HEK293 (cell line): ENCODE results near the gene LRRC46.

Experiments
- CTCF ChIA-PET: fragments of 350-600 bp; formaldehyde crosslinking; extraction: SDS; loops from one replicate; lab custom pipeline; 2021; ENCODE audit warnings: antibody characterized with exemption; lab: Yijun Ruan, JAX
- POLR2A ChIA-PET: fragments of 300-600 bp; formaldehyde crosslinking; extraction: SDS; loops from one replicate; lab custom pipeline; 2020; ENCODE audit warnings: antibody characterized with exemption, inconsistent platforms; lab: Yijun Ruan, JAX
- H3K27ac ChIP-seq: fragments of 200-500 bp; sonication (Bioruptor generic); 2 replicates; pipeline ENCODE4 v1.5.1; 2014; ENCODE audit warnings: low read depth, low read length, control low read depth, inconsistent platforms; ENCODE audit errors: extremely low read depth
- H3K36me3 ChIP-seq, 2 experiments: fragments of 200-500 bp in 1 of 2; sonication (Bioruptor generic) in 1 of 2; 1 replicate in 1 of 2; 2 replicates in 1 of 2; pipeline ENCODE4 v1.5.1; 2014 to 2017; ENCODE audit warnings: inconsistent platforms in 2 of 2, low read length in 2 of 2; ENCODE audit not compliant: control insufficient read depth in 2 of 2, insufficient read depth in 1 of 2
- H3K4me1 ChIP-seq: fragments of 200-500 bp; sonication (Bioruptor generic); 2 replicates; pipeline ENCODE4 v1.5.1; 2014; ENCODE audit warnings: mild to moderate bottlenecking, low read length, inconsistent platforms; ENCODE audit not compliant: control insufficient read depth, insufficient read depth
- H3K4me3 ChIP-seq: 2 replicates; pipeline ENCODE4 v1.5.1; 2011; ENCODE audit warnings: low read depth, mild to moderate bottlenecking, control low read depth, low read length, moderate library complexity
- H3K9me3 ChIP-seq: fragments of 200-500 bp; sonication (Bioruptor generic); 2 replicates; pipeline ENCODE4 v1.5.1; 2014; ENCODE audit warnings: low read depth, low read length, inconsistent platforms; ENCODE audit not compliant: control insufficient read depth, insufficient read depth
- CTCF ChIP-seq: fragments of 450-650 bp; formaldehyde crosslinking; IDR thresholded peaks from 2 replicates; pipeline ENCODE4 v1.5.1; 2016; ENCODE audit warnings: missing biosample characterization, missing genetic modification characterization
- ELK4 ChIP-seq: IDR thresholded peaks from 2 replicates; pipeline ENCODE4 v1.6.1; 2011; ENCODE audit warnings: mild to moderate bottlenecking, low read depth, low read length, borderline replicate concordance
- GLI2 ChIP-seq: fragments of 450-650 bp; formaldehyde crosslinking; IDR thresholded peaks from 2 replicates; pipeline ENCODE4; 2017; ENCODE audit warnings: missing biosample characterization, missing genetic modification characterization, low read depth, borderline replicate concordance
- HIC1 ChIP-seq: fragments of 450-650 bp; formaldehyde crosslinking; IDR thresholded peaks from 2 replicates; pipeline ENCODE4 v1.5.1; 2016; ENCODE audit warnings: missing biosample characterization, missing genetic modification characterization
- REST ChIP-seq: fragments of 450-650 bp; formaldehyde crosslinking; IDR thresholded peaks from 2 replicates; pipeline ENCODE4 v1.5.1; 2016; ENCODE audit warnings: missing biosample characterization, missing genetic modification characterization
- YY2 ChIP-seq: fragments of 450-650 bp; formaldehyde crosslinking; IDR thresholded peaks from 2 replicates; pipeline ENCODE4 v1.5.1; 2016; ENCODE audit warnings: missing biosample characterization, missing genetic modification characterization
- ZBTB1 ChIP-seq: fragments of 450-650 bp; formaldehyde crosslinking; IDR thresholded peaks from 2 replicates; pipeline ENCODE4 v1.5.1; 2016; ENCODE audit warnings: missing biosample characterization, missing genetic modification characterization
- ZBTB21 ChIP-seq: fragments of 450-650 bp; formaldehyde crosslinking; IDR thresholded peaks from 2 replicates; pipeline ENCODE4 v1.5.1; 2017; ENCODE audit warnings: missing biosample characterization, missing genetic modification characterization
- ZEB2 ChIP-seq: fragments of 450-650 bp; formaldehyde crosslinking; IDR thresholded peaks from 2 replicates; pipeline ENCODE4 v1.5.1; 2016; ENCODE audit warnings: missing biosample characterization, missing genetic modification characterization
- ZFP69B ChIP-seq: fragments of 450-650 bp; formaldehyde crosslinking; IDR thresholded peaks from 2 replicates; pipeline ENCODE4 v1.5.1; 2016; ENCODE audit warnings: missing biosample characterization, missing genetic modification characterization
- ZNF133 ChIP-seq: fragments of 450-650 bp; formaldehyde crosslinking; IDR thresholded peaks from 2 replicates; pipeline ENCODE4 v1.5.1; 2016; ENCODE audit warnings: missing biosample characterization, missing genetic modification characterization
- ZNF140 ChIP-seq: fragments of 450-650 bp; formaldehyde crosslinking; IDR thresholded peaks from 2 replicates; pipeline ENCODE4 v1.5.1; 2016; ENCODE audit warnings: missing biosample characterization, missing genetic modification characterization
- ZNF155 ChIP-seq: fragments of 450-650 bp; formaldehyde crosslinking; IDR thresholded peaks from 2 replicates; pipeline ENCODE4 v1.5.1; 2016; ENCODE audit warnings: missing biosample characterization, missing genetic modification characterization
- ZNF274 ChIP-seq, 2 experiments: fragments of 200-500 bp in 1 of 2; fragments of 450-650 bp in 1 of 2; sonication (Bioruptor generic) in 1 of 2; formaldehyde crosslinking in 1 of 2; IDR thresholded peaks; 2 replicates each; pipeline versions ENCODE4 v1.5.1 to v1.6.1; 2014 to 2016; ENCODE audit warnings: borderline replicate concordance in 1 of 2, inconsistent platforms in 1 of 2, low read length in 1 of 2, missing biosample characterization in 1 of 2, missing genetic modification characterization in 1 of 2
- ZNF302 ChIP-seq: fragments of 450-650 bp; formaldehyde crosslinking; IDR thresholded peaks from 2 replicates; pipeline ENCODE4 v1.5.1; 2016; ENCODE audit warnings: missing biosample characterization, missing genetic modification characterization, low read depth
- ZNF324 ChIP-seq: fragments of 450-650 bp; formaldehyde crosslinking; IDR thresholded peaks from 2 replicates; pipeline ENCODE4 v1.5.1; 2016; ENCODE audit warnings: missing biosample characterization, missing genetic modification characterization
- ZNF423 ChIP-seq: fragments of 450-650 bp; formaldehyde crosslinking; IDR thresholded peaks from 2 replicates; pipeline ENCODE4 v1.5.1; 2016; ENCODE audit warnings: missing biosample characterization, missing genetic modification characterization
- ZNF544 ChIP-seq: fragments of 450-650 bp; formaldehyde crosslinking; IDR thresholded peaks from 2 replicates; pipeline ENCODE4 v1.5.0; 2017; ENCODE audit warnings: missing biosample characterization, missing genetic modification characterization
- ZNF548 ChIP-seq: fragments of 450-650 bp; formaldehyde crosslinking; IDR thresholded peaks from 2 replicates; pipeline ENCODE4 v1.5.1; 2016; ENCODE audit warnings: missing biosample characterization, missing genetic modification characterization
- ZNF610 ChIP-seq: fragments of 450-650 bp; formaldehyde crosslinking; IDR thresholded peaks from 2 replicates; pipeline ENCODE4 v1.5.1; 2016; ENCODE audit warnings: missing biosample characterization, missing genetic modification characterization, borderline replicate concordance
- ZNF777 ChIP-seq: fragments of 450-650 bp; formaldehyde crosslinking; IDR thresholded peaks from 2 replicates; pipeline ENCODE4 v1.5.1; 2017; ENCODE audit warnings: missing biosample characterization, missing genetic modification characterization, borderline replicate concordance
- ZNF791 ChIP-seq: fragments of 450-650 bp; formaldehyde crosslinking; IDR thresholded peaks from 2 replicates; pipeline ENCODE4 v1.5.1; 2016; ENCODE audit warnings: missing biosample characterization, missing genetic modification characterization

The LRRC46 gene

GRCh38 chr17:47807421-47807820 is 24.0 kb upstream of the LRRC46 start:
- TF ChIP-seq YY2 (no peak), ZNF610 (tag by site-specific recombination) (no peak), ZFP69B (tag by site-specific recombination) (no peak), ZNF548 (tag by site-specific recombination) (no peak), ZNF777 (no peak), ZNF274 (IDR thresholded peaks at IDR 0.05; ENCODE audit: low read length) (no peak), ZNF274 (tag by site-specific recombination; IDR thresholded peaks at IDR 0.05; ENCODE audit: borderline replicate concordance) (no peak), CTCF (tag by site-specific recombination) (no peak), ZNF302 (tag by site-specific recombination) (no peak)
- Histone ChIP-seq H3K4me1 (no peaks in the 10 kb centered on the region), H3K36me3 (peaks cover 0 to 32% of the 10 kb centered on the region in 2 experiments; a peak in 1 of 3 replicates), H3K4me3 (no peak overlapping the region), H3K27ac (no peak overlapping the region), H3K9me3 (no peaks in the 10 kb centered on the region)
- ChIA-PET POLR2A (no interaction called here), CTCF (interaction anchor here (0.6 kb wide), 1 partner anchor 23 kb away, joined by 4 read pairs; no protein-coding TSS in a partner anchor)

- ChIA-PET POLR2A (no interaction called here), CTCF (no interaction called here)
- H3K27ac ChIP-seq: no peak overlapping the region
- TF ChIP-seq ZEB2 (tag by site-specific recombination): no peak
- no peak for TF ChIP-seq ZNF324 (tag by site-specific recombination)
- no peak for TF ChIP-seq ZNF791 (tag by site-specific recombination)
- no peak for TF ChIP-seq ZNF155 (tag by site-specific recombination)
- TF ChIP-seq ZNF133 (tag by site-specific recombination): no peak
- no peak for TF ChIP-seq ZBTB1
- TF ChIP-seq ZNF544 (tag by site-specific recombination): no peak
- no peak for TF ChIP-seq REST (tag by site-specific recombination)
- no peak for TF ChIP-seq ZNF423 (tag by site-specific recombination)
- no peak for TF ChIP-seq HIC1 (tag by site-specific recombination)
- no peak for TF ChIP-seq GLI2 (tag by site-specific recombination)
- TF ChIP-seq ZBTB21 (tag by site-specific recombination): no peak
- no peak for TF ChIP-seq ELK4
- TF ChIP-seq ZNF140: no peak
- no peaks in the 10 kb centered on the region for H3K9me3 ChIP-seq
- peaks cover 0 to 41% of the 10 kb centered on the region in 2 experiments; a peak in 1 of 3 replicates for H3K36me3 ChIP-seq
- no peaks in the 10 kb centered on the region for H3K4me1 ChIP-seq
- no peak overlapping the region for H3K4me3 ChIP-seq
Measured at GRCh38 chr17:47808036-47808829, 23.2 kb upstream of the LRRC46 start.
